Stimulated activated CD4-positive, alpha-beta T cell treated with anti-CD3 and anti-CD28 coated beads, Interleukin-4, amount 100 ng/mL, for 24 hours (primary cell): ENCODE data around the gene H2AZ1.

Experiments
- DNase-seq: peaks from one replicate; pipeline ENCODE4 v3.0.0-alpha.2; 2020

The H2AZ1 gene

DNA sequence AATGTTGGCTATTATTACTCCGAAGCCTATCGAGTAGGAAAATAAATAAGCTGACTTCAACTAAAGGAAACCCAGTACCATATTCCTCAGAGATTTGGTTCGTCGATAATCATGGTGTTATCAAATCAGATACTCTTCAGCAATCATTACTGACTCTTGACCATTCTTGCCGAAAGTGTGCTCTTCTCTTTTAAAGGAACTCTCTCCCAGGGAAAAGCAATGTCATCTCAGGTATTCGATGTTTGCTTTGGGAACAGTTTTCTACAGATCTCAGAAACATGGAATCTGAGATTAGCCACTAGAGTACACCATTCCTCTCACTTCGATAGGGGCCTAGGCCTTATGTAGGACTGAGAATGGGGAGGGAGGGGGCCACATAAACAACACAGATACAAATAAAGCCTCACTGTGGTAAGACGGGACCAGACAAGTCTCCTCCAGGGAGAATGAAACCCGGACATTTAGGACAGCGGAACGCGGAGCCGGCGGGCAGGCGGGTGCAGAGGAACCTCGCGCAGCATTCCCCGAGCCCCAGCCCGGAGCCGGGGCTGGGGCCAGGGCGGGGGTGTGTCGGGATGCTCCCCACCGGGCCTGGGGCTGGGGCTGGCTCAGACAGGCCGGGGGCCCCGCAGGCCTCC, 4.2 kb downstream of the H2AZ1 start:
- DNase-seq: no peak

DNA sequence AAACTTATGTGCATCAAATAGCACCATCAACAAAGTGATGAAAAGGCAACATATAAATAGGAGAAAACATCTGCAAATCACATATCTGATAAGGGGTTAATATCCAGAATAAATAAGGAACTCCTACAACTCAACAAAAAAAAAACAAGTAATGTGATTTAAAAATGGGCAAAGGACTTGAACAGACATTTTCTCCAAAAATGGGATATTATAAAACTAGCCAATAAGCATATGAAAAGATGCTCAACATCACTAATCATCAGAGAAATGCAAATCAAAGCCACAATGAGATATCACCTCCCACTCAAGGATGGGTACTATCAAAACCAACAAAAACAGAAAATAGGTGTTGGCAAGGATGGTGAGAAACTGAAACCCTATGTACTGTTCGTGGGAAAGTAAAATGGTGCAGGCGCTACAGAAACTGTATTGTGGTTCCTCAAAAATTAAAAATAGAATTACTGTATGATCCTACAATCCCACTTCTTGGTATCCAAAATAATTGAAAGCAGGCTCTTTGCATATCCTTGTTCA, 6.1 kb downstream of the H2AZ1 start:
- peak; percentile 12 for DNase-seq

DNA sequence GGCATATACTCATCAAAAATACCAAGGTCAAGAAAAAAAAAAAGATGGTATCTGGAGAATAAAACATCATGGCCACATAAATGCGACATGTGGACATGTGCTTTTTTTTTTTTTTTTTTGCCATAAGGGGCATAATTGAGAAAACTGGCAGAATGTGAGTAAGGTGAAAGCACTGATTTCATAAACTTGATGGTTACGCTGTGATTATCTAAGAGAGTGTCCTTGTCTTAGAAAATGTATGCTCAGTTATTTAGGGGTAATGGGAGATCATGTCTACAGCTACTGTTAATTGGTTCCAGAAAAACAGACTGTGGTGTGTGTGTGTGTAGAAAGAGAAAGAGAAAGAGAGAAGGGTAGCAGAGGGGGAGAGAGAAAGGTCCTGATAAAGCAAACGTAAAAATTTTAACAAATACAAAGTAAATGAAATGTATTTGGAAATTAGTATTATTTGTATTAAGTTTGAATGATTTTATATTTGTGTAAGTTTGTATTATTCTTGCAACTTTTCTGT, 11.8 kb downstream of the H2AZ1 start:
- no peak for DNase-seq

DNA sequence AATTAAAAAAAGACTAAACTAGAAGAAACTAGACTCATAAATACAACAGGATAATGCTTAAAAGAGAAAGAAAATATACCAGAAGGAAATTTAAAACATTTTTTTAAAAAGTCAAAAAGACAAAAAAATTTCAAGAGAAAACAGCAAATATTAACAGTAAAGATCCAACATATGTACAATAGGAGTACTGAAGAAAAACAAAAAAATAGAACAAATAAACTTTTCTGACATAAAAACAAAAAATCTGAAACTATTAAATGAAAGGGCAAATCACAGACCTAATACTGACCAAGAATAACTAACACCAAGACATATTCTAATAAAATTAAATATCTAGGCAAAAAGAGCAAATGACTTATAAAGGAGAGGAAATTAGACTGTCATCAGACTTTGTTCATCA, 15.2 kb downstream of the H2AZ1 start:
- no peak for DNase-seq

DNA sequence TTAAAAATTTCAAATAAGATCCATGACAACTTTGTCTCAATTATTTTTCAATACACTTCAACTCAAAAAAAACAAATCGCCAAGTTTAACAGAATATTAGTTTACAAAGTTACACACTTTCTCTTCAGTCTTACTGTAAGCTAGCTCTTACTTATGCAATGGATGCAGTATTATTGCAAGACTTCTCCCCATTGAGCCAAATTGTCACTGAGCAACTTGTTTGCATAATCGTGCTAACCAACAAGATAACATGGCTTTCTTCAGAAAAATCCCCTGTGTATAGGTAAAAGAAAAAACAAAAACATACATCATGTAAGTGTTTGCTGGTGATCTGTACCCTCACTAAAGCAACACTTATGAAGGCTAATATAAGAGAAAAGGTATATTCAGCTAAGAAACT, 22.5 kb downstream of the H2AZ1 start:
- DNase-seq: no peak

DNA sequence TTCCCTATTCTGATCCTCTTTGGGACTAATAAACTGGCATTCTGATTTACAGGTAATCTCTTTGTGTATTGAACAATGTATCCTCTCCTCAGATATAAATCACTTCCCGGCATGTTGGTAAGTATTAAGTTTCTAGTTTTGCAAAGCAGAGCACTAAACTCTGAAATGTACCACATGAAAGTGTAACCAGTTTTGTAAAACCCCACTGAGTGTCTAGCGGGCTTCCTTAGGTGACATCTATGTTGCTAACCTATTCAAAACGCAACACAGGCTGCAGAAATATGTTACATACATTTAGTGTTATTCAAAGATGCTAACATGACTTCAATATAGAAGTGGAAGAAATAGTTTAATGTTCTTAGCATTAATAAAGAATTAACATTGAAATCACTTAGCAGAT, 28.9 kb downstream of the H2AZ1 start:
- no peak for DNase-seq

DNA sequence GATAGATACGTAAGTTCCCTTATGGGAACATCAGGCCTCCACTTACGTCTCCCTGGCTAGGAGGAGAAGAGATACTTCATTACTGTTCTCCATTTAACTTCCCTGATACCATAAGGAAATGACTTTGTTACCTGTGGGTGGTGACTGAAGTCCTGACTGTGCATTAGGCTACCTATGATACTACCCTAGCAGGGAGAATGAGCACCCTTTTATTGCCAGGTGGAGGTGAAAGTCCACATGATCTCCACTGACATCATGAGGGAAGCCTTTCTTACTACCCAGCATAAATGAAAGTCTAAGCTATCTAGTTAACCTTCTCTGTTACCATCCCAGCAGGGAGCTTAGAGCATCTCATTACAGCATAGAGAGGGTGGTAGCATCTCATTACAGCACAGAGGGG, 31.4 kb downstream of the H2AZ1 start:
- DNase-seq: no peak

DNA sequence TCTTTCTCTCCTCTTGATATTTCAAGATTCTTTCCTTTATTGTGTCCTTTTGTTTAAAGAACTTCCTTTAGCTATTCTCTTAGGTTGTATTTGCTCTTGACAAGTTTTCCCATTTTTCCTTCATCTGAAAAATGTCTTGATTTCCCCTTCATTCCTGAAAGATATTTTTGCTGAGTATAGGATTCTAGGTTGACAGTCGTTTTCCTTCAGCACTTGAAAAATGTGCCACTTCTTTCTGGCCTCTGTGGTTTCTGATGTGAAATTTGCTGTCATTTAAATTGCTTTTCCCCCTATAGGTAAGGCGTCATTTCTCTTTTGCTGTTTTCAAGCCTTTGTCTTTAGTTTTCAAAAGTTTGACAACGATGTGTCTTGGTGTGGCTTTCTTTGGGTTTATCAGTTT, 32.5 kb downstream of the H2AZ1 start:
- DNase-seq: no peak

DNA sequence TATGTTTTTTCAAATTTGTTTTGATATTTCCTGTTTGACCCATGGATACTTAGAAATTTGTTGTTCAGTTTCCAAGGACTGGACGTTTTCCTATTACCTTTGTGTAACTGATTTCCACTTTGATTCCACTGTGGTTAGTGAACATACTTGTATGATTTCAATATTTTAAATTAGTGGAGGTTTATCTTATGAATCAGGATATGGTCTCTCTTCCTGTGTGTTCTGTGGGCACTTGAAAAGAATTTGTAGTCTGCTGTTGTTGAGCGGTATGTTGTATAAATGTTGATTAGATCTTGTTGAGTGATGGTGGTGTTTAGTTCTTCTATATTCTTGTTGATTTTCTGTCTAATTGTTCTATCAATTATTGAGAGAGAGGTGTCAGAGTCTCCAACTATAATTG, 34.6 kb downstream of the H2AZ1 start:
- no peak for DNase-seq
